GM12873 (cell line): ENCODE measurements around the gene ZNF217.

Source experiments
- CTCF ChIP-seq: IDR thresholded peaks from 2 replicates; pipeline ENCODE4 v1.5.1; 2012; ENCODE audit warnings: low read depth, mild to moderate bottlenecking, moderate library complexity, low read length, control low read depth; ENCODE audit not compliant: insufficient read depth; ENCODE audit errors: missing control alignments

The ZNF217 gene

DNA sequence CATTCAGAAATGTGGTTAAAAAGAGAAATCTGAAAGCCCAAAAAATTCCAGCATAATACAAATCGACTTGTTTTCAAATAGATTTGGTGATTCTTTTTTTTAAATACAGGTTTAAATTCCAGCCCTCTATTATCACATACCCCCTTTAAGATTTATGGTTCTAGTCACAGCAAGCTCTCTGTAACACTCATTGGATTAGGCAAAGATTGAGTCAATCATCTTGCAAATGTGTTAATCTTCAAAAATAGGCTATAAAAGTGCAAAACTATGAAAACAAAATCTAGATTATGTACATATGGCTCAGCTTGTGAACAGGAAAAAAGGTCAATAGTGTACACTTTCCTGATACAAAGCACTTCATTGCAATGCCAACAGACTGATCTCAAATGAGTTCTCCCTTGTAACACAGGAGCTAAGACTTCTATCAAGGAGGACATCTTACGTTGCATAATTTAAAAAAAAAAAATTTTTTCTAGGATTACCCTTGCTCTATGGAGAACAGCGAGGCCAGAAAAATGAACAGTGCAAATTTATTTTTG is 26.2 kb downstream of the ZNF217 start:
- no peak for TF ChIP-seq CTCF

DNA sequence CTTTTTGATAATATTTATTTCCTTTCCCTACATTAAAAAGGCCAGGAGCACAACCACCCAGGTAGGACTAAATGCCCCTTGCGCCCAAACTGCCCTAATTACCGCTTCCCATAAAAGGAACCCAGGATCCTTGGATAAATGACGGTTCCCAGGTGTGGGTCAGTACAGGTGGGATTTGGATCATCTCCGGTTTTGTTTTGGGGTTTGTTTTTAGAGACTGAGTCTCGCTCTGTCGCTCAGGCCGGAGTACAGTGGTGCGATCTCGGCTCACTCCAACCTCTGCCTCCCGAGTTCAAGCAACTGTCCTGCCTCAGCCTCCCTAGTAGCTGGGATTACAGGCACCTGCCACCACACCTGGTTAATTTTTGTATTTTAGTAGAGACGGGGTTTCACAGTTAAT is 28.4 kb downstream of the ZNF217 start:
- TF ChIP-seq CTCF = no peak

DNA sequence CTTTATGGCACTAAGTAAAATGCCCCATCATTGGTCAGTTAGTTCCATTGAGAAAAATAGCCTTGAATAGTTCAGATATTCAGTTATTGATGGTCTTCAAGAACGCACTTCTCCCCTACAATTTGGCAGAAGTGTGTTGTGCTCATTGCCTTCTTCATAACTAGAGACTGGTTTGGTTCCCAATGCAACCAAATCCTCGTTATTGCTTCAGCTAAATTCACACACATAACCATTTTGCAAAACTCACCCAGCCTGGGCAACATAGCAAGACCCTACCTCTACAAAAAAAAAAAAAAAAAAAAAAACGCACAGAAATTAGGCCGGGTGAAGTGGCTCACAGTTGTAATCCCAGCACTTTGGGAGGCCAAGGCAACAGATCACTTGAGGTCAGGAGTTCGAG is 32.1 kb downstream of the ZNF217 start:
- TF ChIP-seq CTCF = no peak

DNA sequence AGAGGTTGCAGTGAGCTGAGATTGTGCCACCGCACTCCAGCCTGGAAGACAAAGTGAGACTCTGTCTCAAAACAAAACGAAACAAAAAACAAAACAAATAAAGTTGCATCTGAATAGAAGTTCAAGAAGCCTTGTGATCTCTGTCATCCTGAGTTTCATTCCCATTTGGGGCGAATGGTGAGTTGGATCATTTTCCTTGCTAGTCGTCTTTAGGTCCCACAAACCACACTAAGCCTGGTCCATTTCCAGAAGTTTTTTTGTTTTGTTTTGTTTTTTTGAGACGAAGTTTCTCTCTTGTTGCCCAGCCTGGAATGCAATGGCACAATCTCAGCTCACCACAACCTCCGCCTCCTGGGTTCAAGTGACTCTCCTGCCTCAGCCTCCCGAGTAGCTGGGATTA is 33.8 kb downstream of the ZNF217 start:
- no peak for TF ChIP-seq CTCF

GRCh38 chr20:53557130-53557529 is 36.5 kb downstream of the ZNF217 start:
- no peak for TF ChIP-seq CTCF

DNA sequence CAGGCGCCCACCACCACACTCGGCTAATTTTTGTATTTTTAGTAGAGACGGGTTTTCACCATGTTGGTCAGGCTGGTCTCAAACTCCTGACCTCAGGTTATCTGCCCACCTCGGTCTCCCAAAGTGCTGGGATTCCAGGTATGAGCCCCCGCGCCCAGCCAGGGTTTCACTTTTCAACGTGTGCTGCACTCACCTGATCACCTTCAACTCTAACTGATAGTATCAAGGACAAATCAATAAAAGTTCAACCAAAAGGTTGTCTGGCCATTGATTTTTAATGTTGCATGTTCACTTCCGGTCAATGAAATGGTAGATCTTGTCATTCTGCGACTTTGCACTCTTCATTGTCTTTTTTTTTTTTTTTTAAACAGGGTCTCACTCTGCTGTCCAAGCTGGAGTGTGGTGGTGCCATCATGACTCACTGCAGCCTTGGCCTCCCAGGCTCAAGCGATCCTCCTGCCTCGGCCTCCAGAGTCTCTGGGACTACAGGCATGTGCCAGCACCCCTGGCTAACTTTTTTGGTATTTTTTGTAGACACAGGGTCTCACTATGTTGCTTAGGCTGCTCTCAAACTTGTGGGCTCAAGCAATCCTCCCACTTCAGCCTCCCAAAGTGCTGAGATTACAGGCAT is 37.3 kb downstream of the ZNF217 start:
- no peak for TF ChIP-seq CTCF

GRCh38 chr20:53555816-53556215 is 37.8 kb downstream of the ZNF217 start:
- no peak for TF ChIP-seq CTCF

GRCh38 chr20:53555081-53555480 is 38.6 kb downstream of the ZNF217 start:
- no peak for TF ChIP-seq CTCF
